GM12878 (cell line): ENCODE data around the gene CAST. TPM values are rescaled to one million over a fixed set of nuclear protein-coding genes. Genes with fewer than 3 reads are reported as not detected.

Source experiments
- ATAC-seq: fragments of 200-7000 bp; cut with Tn5 transposase; 3 replicates; pipeline ENCODE4 v1.9.1; 2020; ENCODE audit warnings: mild to moderate bottlenecking, moderate library complexity
- BruUV-seq: library from RNA; stranded (reverse); fragments of 400-500 nt; replicated peaks from 2 replicates; lab custom pipeline; 2021; lab: Mats Ljungman, UMichigan
- CTCF ChIA-PET: fragments of 300-600 bp; sonication (Branson Sonifier 250); formaldehyde crosslinking; extraction: SDS; loops from one replicate; lab custom pipeline; 2021; ENCODE audit warnings: inconsistent platforms; lab: Yijun Ruan, JAX
- POLR2A ChIA-PET: fragments of 350-600 bp; formaldehyde crosslinking; extraction: SDS; loops from one replicate; lab custom pipeline; 2021; ENCODE audit warnings: inconsistent platforms; lab: Charles Lee
- RAD21 ChIA-PET: fragments of 300-600 bp; sonication (Branson Sonifier 250); formaldehyde crosslinking; loops from one replicate; lab custom pipeline; 2023; ENCODE audit warnings: antibody characterized with exemption; ENCODE audit not compliant: unreplicated experiment; lab: Charles Lee
- SMC1A ChIA-PET: fragments of 300-600 bp; sonication (Branson Sonifier 250); formaldehyde crosslinking; loops from one replicate; lab custom pipeline; 2023; ENCODE audit not compliant: unreplicated experiment, uncharacterized antibody; lab: Charles Lee
- DNase-seq: peaks from one replicate; pipeline ENCODE4 v3.0.0-alpha.2; 2011; ENCODE audit warnings: low read depth, low spot score
- FAIRE-seq: peaks from 3 replicates; lab custom pipeline; 2011; peaks lifted over from hg19 to GRCh38; lab: Jason Lieb, UNC
- H2AFZ ChIP-seq: 2 replicates; pipeline ENCODE4 v1.6.0; 2011; ENCODE audit warnings: low read depth, low read length, control low read depth; ENCODE audit not compliant: control insufficient read depth
- H3K27ac ChIP-seq: 2 replicates; pipeline ENCODE4 v1.5.1; 2011; ENCODE audit warnings: control low read depth; ENCODE audit not compliant: control insufficient read depth, insufficient read depth
- H3K27me3 ChIP-seq, 2 experiments: replicated peaks in 1 of 2; 2 replicates each; pipeline versions ENCODE4 v1.6.0 to v1.6.1; 2011; ENCODE audit warnings: low read length in 1 of 2; ENCODE audit not compliant: control insufficient read depth in 2 of 2, insufficient read depth in 2 of 2
- H3K36me3 ChIP-seq, 2 experiments: 2 replicates each; pipeline ENCODE4 v1.5.1; 2011; ENCODE audit warnings: low read length in 1 of 2; ENCODE audit not compliant: control insufficient read depth in 2 of 2, insufficient read depth in 2 of 2
- H3K4me1 ChIP-seq: 2 replicates; pipeline ENCODE4 v1.6.1; 2011; ENCODE audit warnings: mild to moderate bottlenecking, low read length, moderate library complexity, mixed read lengths; ENCODE audit not compliant: control insufficient read depth, insufficient read depth
- H3K4me2 ChIP-seq: 2 replicates; pipeline ENCODE4 v1.6.0; 2011; ENCODE audit warnings: control low read depth; ENCODE audit not compliant: control insufficient read depth, insufficient read depth
- H3K4me3 ChIP-seq: fragments of 200-600 bp; sonication (generic); 2 replicates; pipeline ENCODE4 v1.5.1; 2016
- H3K79me2 ChIP-seq: 2 replicates; pipeline ENCODE4 v1.6.0; 2011; ENCODE audit warnings: low read length; ENCODE audit not compliant: control insufficient read depth, insufficient read depth
- H3K9ac ChIP-seq: 2 replicates; pipeline ENCODE4 v1.8.0; 2011; ENCODE audit warnings: low read length, control low read depth, mixed read lengths; ENCODE audit not compliant: control insufficient read depth, insufficient read depth
- H3K9me3 ChIP-seq: replicated peaks from 3 replicates; pipeline ENCODE4 v1.5.1; 2011; ENCODE audit warnings: mild to moderate bottlenecking, low read length; ENCODE audit not compliant: control insufficient read depth, insufficient read depth
- H4K20me1 ChIP-seq: 2 replicates; pipeline ENCODE4 v1.6.0; 2011; ENCODE audit not compliant: control insufficient read depth, insufficient read depth
- SRF ChIP-seq, 2 experiments: IDR thresholded peaks; 2 replicates each; pipeline ENCODE4 v1.6.1; 2011; ENCODE audit warnings: low read depth in 2 of 2, low read length in 2 of 2, mild to moderate bottlenecking in 1 of 2, moderate library complexity in 1 of 2
- SUZ12 ChIP-seq: fragments of 200-600 bp; sonication (generic); IDR thresholded peaks from one replicate; pipeline ENCODE4 v1.6.1; 2018; ENCODE audit warnings: antibody characterized with exemption, mild to moderate bottlenecking; ENCODE audit not compliant: unreplicated experiment
- ZNF24 ChIP-seq: fragments of 450-650 bp; IDR thresholded peaks from 2 replicates; pipeline ENCODE4 v1.6.1; 2017; ENCODE audit warnings: antibody characterized with exemption, mild to moderate bottlenecking
- WGBS: methylation state at CpG from one replicate; pipeline ENCODE4 v1.1.6; 2016; ENCODE audit warnings: low lambda C conversion rate; ENCODE audit not compliant: insufficient replicate concordance, insufficient coverage; ENCODE audit errors: missing lambda C conversion rate; 5-methylcytosine and 5-hydroxymethylcytosine counted together
- in situ Hi-C: fragments of 300-500 bp; cut with MboI; formaldehyde crosslinking; loops from 9 replicates; pipeline ENCODE4 v1.14.3; 2018; ENCODE audit warnings: mixed read lengths
- intact Hi-C: fragments of 100-400 bp; cut with micrococcal nuclease; formaldehyde crosslinking; loops from one replicate; pipeline ENCODE4 v1.14.2; 2022; ENCODE audit not compliant: unreplicated experiment
- polyA plus RNA-seq, 11 experiments: library from polyadenylated mRNA; depleted of rRNA in 4 of 11; unstranded in 6 of 11; stranded (reverse) in 5 of 11; fragments of >200 nt; fragmentation: Nextera tagmentation in 4 of 11; fragmentation: Illumina TruSeq in 1 of 11; extraction: Ambion mirVana in 4 of 11; extraction: Trizol in 1 of 11; gene quantifications; 1 replicate in 1 of 11; 2 replicates in 10 of 11; pipeline versions ENCODE4 v1.2.1 to v1.2.3, GENCODE V29; 2011 to 2016; ENCODE audit warnings: inconsistent platforms in 2 of 11, missing spikeins in 2 of 11, low read depth in 1 of 11
- total RNA-seq, 4 experiments: library from RNA; depleted of rRNA in 3 of 4; stranded (reverse); fragments of >200 nt in 3 of 4; fragmentation: Illumina TruSeq in 1 of 4; extraction: Trizol in 1 of 4; gene quantifications; 2 replicates each; pipeline versions ENCODE4 v1.2.1 to v1.2.3, GENCODE V29; 2013 to 2021
- TF ChIP-seq, protein P1 (sequence below): fragments of 450-650 bp; IDR thresholded peaks from 2 replicates; pipeline ENCODE4 v1.6.1; 2016; ENCODE audit warnings: mild to moderate bottlenecking, moderate library complexity, borderline replicate concordance

Gene CAST
- total and polyA plus RNA-seq, 10 of the 15 experiments (the other 5 are each of a cell fraction or from before 2014, with no cell fraction given): 31.7 to 140 (median 68.5) TPM

DNA sequence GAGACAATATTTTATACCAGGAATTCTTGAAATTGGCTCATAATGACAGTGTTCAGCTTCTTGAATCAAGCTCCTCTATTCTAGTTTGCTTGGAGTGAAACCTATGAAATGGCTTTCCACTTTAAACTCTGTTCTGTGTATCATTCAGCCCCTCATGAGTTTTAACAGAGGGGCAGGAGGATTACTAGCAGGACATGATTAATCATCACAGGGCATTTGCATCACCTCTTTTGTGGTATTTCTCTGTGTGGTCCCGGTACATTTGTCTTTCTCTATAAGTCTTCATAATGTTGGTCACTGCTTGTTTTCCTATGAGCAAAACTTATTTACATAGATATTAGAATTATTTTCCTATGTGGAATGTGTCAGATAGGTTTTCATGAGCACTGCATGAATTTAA, 21.2 kb downstream of the CAST start:
- Histone ChIP-seq H3K79me2 (no peaks in the 10 kb centered on the region), H3K9me3 (no peaks in the 10 kb centered on the region), H3K4me1 (peaks cover 7% of the 10 kb centered on the region), H3K36me3 (no peaks in the 10 kb centered on the region), H2AFZ (no peak overlapping the region), H4K20me1 (no peaks in the 10 kb centered on the region), H3K4me2 (no peak overlapping the region), H3K4me3 (no peak overlapping the region), H3K27ac (no peak overlapping the region), H3K9ac (no peak overlapping the region), H3K27me3 (no peaks in the 10 kb centered on the region)
- in situ Hi-C loops: no loop called here
- SMC1A ChIA-PET: interaction anchor here (1.0 to 5.7 kb wide), 5 partner anchors 9 to 69 kb away, joined by 3 to 71 read pairs (median 5); no protein-coding TSS in a partner anchor
- CTCF ChIA-PET: interaction anchor here (1.8 to 9.6 kb wide), 4 partner anchors 10 to 338 kb away, joined by 3 to 204 read pairs (median 8); no protein-coding TSS in a partner anchor
- FAIRE-seq: no peak
- DNase-seq: no peak
- ATAC-seq: no peak
- POLR2A ChIA-PET: interaction anchor here (2.3 kb wide), 1 partner anchor 14 kb away, joined by 7 read pairs; no protein-coding TSS in a partner anchor
- 48% methylated on average over 1 of the region's 1 CpG for WGBS
- RAD21 ChIA-PET: interaction anchor here (6.4 kb wide), 1 partner anchor 69 kb away, joined by 78 read pairs; no protein-coding TSS in a partner anchor
- TF ChIP-seq, protein P1, sequence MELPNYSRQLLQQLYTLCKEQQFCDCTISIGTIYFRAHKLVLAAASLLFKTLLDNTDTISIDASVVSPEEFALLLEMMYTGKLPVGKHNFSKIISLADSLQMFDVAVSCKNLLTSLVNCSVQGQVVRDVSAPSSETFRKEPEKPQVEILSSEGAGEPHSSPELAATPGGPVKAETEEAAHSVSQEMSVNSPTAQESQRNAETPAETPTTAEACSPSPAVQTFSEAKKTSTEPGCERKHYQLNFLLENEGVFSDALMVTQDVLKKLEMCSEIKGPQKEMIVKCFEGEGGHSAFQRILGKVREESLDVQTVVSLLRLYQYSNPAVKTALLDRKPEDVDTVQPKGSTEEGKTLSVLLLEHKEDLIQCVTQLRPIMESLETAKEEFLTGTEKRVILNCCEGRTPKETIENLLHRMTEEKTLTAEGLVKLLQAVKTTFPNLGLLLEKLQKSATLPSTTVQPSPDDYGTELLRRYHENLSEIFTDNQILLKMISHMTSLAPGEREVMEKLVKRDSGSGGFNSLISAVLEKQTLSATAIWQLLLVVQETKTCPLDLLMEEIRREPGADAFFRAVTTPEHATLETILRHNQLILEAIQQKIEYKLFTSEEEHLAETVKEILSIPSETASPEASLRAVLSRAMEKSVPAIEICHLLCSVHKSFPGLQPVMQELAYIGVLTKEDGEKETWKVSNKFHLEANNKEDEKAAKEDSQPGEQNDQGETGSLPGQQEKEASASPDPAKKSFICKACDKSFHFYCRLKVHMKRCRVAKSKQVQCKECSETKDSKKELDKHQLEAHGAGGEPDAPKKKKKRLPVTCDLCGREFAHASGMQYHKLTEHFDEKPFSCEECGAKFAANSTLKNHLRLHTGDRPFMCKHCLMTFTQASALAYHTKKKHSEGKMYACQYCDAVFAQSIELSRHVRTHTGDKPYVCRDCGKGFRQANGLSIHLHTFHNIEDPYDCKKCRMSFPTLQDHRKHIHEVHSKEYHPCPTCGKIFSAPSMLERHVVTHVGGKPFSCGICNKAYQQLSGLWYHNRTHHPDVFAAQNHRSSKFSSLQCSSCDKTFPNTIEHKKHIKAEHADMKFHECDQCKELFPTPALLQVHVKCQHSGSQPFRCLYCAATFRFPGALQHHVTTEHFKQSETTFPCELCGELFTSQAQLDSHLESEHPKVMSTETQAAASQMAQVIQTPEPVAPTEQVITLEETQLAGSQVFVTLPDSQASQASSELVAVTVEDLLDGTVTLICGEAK: no peak
- TF ChIP-seq SRF (IDR thresholded peaks at IDR 0.05; ENCODE audit: low read depth in 2 of 2, low read length in 2 of 2) (no peak), SUZ12 (no peak), ZNF24 (no peak)
- intact Hi-C loops: loop anchor here (10.0 kb wide), 1 partner anchor 339 kb away; no protein-coding TSS in a partner anchor
- no TSS peak for BruUV-seq
